A549 (cell line): ENCODE results near the gene MLPH. TPM values are rescaled to one million over a fixed set of nuclear protein-coding genes. Genes with fewer than 3 reads are reported as not detected.

Experiments
- ATAC-seq, 2 experiments: fragments of 200-7000 bp in 1 of 2; fragments of >200 bp in 1 of 2; cut with Nextera tagmentation in 1 of 2; cut with Tn5 transposase in 1 of 2; 3 replicates each; pipeline versions ENCODE4 v1.8.0 to v1.9.1; 2018 to 2020; ENCODE audit warnings: mild to moderate bottlenecking in 1 of 2, moderate library complexity in 1 of 2
- CTCF ChIA-PET: fragments of 300-600 bp; sonication (Branson Sonifier 250); formaldehyde crosslinking; extraction: SDS; loops from one replicate; lab custom pipeline; 2021; ENCODE audit warnings: antibody characterized with exemption, inconsistent platforms; lab: Yijun Ruan, JAX
- POLR2A ChIA-PET: fragments of 350-600 bp; formaldehyde crosslinking; extraction: SDS; loops from one replicate; lab custom pipeline; 2021; ENCODE audit warnings: antibody characterized with exemption, inconsistent platforms; lab: Yijun Ruan, JAX
- DNase-seq, 2 experiments: peaks; one replicate each; pipeline versions ENCODE4 v3.0.0 to v3.0.0-alpha.2; 2011 to 2016; ENCODE audit warnings: low read depth in 1 of 2, low spot score in 1 of 2
- FAIRE-seq: peaks from 2 replicates; lab custom pipeline; 2011; peaks lifted over from hg19 to GRCh38; lab: Jason Lieb, UNC
- H3K27ac ChIP-seq, 2 experiments: fragments of >200 bp; sonication (Bioruptor Twin); formaldehyde crosslinking; 3 replicates each; pipeline ENCODE4 v1.5.1; 2016 to 2017
- H3K4me1 ChIP-seq: fragments of >200 bp; sonication (Bioruptor Twin); formaldehyde crosslinking; 3 replicates; pipeline ENCODE4 v1.6.1; 2016
- H3K4me2 ChIP-seq: fragments of >200 bp; sonication (Bioruptor Twin); formaldehyde crosslinking; 3 replicates; pipeline ENCODE4 v1.6.1; 2016
- H3K4me3 ChIP-seq: fragments of >200 bp; sonication (Bioruptor Twin); formaldehyde crosslinking; 3 replicates; pipeline ENCODE4 v1.5.1; 2016
- H3K9me3 ChIP-seq: fragments of >200 bp; sonication (Bioruptor Twin); formaldehyde crosslinking; 3 replicates; pipeline ENCODE4 v1.6.1; 2016
- CBX2 ChIP-seq: fragments of 200-600 bp; sonication (generic); IDR thresholded peaks from 2 replicates; pipeline ENCODE4 v1.6.1; 2016; ENCODE audit warnings: low read depth, mild to moderate bottlenecking, borderline replicate concordance
- E2F6 ChIP-seq: IDR thresholded peaks from 2 replicates; pipeline ENCODE4 v1.6.1; 2012; ENCODE audit warnings: low read depth, borderline replicate concordance
- EHMT2 ChIP-seq: fragments of 200-600 bp; sonication (generic); IDR thresholded peaks from 2 replicates; pipeline ENCODE4 v1.6.1; 2016; ENCODE audit warnings: antibody characterized with exemption, low read depth, mild to moderate bottlenecking, moderate library complexity
- ESRRA ChIP-seq: fragments of 150-350 bp; IDR thresholded peaks from 2 replicates; pipeline ENCODE4 v1.6.1; 2014; ENCODE audit warnings: mild to moderate bottlenecking, low read length, borderline replicate concordance
- FOSL2 ChIP-seq, 2 experiments: fragments of 450-650 bp in 1 of 2; fragments of >200 bp in 1 of 2; sonication (Bioruptor Twin) in 1 of 2; formaldehyde crosslinking; IDR thresholded peaks; 2 replicates each; pipeline versions ENCODE4 v1.5.0 to v1.6.1; 2016 to 2020; ENCODE audit warnings: mild to moderate bottlenecking in 1 of 2, moderate library complexity in 1 of 2
- FOXS1 ChIP-seq: fragments of 250-450 bp; sonication (Bioruptor Pico); IDR thresholded peaks from 2 replicates; pipeline ENCODE4 v1.5.0; 2020; ENCODE audit warnings: mild to moderate bottlenecking, moderate library complexity
- GATA3 ChIP-seq: IDR thresholded peaks from 2 replicates; pipeline ENCODE4 v1.6.1; 2012; ENCODE audit warnings: borderline replicate concordance
- HOXA7 ChIP-seq: fragments of 250-450 bp; sonication (Bioruptor Pico); IDR thresholded peaks from 2 replicates; pipeline ENCODE4 v1.5.0; 2020; ENCODE audit warnings: mild to moderate bottlenecking, moderate library complexity
- HOXB13 ChIP-seq: fragments of 250-450 bp; sonication (Bioruptor Pico); IDR thresholded peaks from 2 replicates; pipeline ENCODE4 v1.5.0; 2020; ENCODE audit warnings: low read depth, mild to moderate bottlenecking, moderate library complexity
- KDM5A ChIP-seq: fragments of 200-600 bp; sonication (generic); IDR thresholded peaks from 2 replicates; pipeline ENCODE4 v1.6.1; 2016; ENCODE audit warnings: antibody characterized with exemption, mild to moderate bottlenecking
- MAZ ChIP-seq: fragments of 150-350 bp; IDR thresholded peaks from 2 replicates; pipeline ENCODE4 v1.6.1; 2014; ENCODE audit warnings: antibody characterized with exemption, low read depth, low read length, borderline replicate concordance
- MYC ChIP-seq: IDR thresholded peaks from 2 replicates; pipeline ENCODE4 v1.6.1; 2012; ENCODE audit warnings: mild to moderate bottlenecking, inconsistent platforms, low read length, improper control_type of control experiment, borderline replicate concordance
- NR3C1 ChIP-seq: fragments of >200 bp; sonication (Bioruptor Twin); formaldehyde crosslinking; IDR thresholded peaks from 3 replicates; pipeline ENCODE4 v1.6.1; 2017
- PBX3 ChIP-seq: IDR thresholded peaks from 2 replicates; pipeline ENCODE4 v1.6.1; 2012
- PHF8 ChIP-seq: fragments of 200-600 bp; sonication (generic); IDR thresholded peaks from 2 replicates; pipeline ENCODE4 v1.6.1; 2016; ENCODE audit warnings: low read depth, mild to moderate bottlenecking, antibody characterized with exemption, moderate library complexity, borderline replicate concordance
- RAD21 ChIP-seq, 2 experiments: fragments of >200 bp in 1 of 2; sonication (Bioruptor Twin) in 1 of 2; formaldehyde crosslinking in 1 of 2; IDR thresholded peaks in 1 of 2; conservative IDR thresholded peaks in 1 of 2; 2 replicates in 1 of 2; 3 replicates in 1 of 2; pipeline ENCODE4 v1.6.1; 2012 to 2018; ENCODE audit warnings: inconsistent platforms in 1 of 2
- RARB ChIP-seq: fragments of 250-450 bp; sonication (Bioruptor Pico); IDR thresholded peaks from 2 replicates; pipeline ENCODE4 v1.8.0; 2021; ENCODE audit warnings: mild to moderate bottlenecking, moderate library complexity
- REST ChIP-seq: fragments of 200-600 bp; sonication (generic); IDR thresholded peaks from 2 replicates; pipeline ENCODE4 v1.6.1; 2016; ENCODE audit warnings: antibody characterized with exemption, mild to moderate bottlenecking, moderate library complexity
- RFX5 ChIP-seq: fragments of 450-650 bp; IDR thresholded peaks from 2 replicates; pipeline ENCODE4 v1.7.1; 2014; ENCODE audit warnings: antibody characterized with exemption, mild to moderate bottlenecking, moderate library complexity
- SMC3 ChIP-seq: fragments of >200 bp; sonication (Bioruptor Twin); formaldehyde crosslinking; IDR thresholded peaks from 3 replicates; pipeline ENCODE4 v1.6.1; 2018; ENCODE audit warnings: inconsistent platforms
- SREBF2 ChIP-seq: fragments of 450-650 bp; IDR thresholded peaks from 2 replicates; pipeline ENCODE4 v1.6.1; 2014; ENCODE audit warnings: mild to moderate bottlenecking, moderate library complexity
- TFCP2L1 ChIP-seq: fragments of 250-450 bp; sonication (Bioruptor Pico); IDR thresholded peaks from 2 replicates; pipeline ENCODE4 v1.5.0; 2021; ENCODE audit warnings: mild to moderate bottlenecking
- TP53 ChIP-seq: fragments of 250-450 bp; sonication (Bioruptor Pico); IDR thresholded peaks from 2 replicates; pipeline ENCODE4 v1.5.0; 2021; ENCODE audit warnings: mild to moderate bottlenecking, moderate library complexity
- WGBS: methylation state at CpG from one replicate; pipeline ENCODE4 v1.1.6; 2017; ENCODE audit errors: missing lambda C conversion rate; 5-methylcytosine and 5-hydroxymethylcytosine counted together
- polyA plus RNA-seq, 4 experiments: library from polyadenylated mRNA; depleted of rRNA in 3 of 4; stranded (reverse); fragments of >200 nt; fragmentation: RNase III in 1 of 4; extraction: RNeasy Plus Mini Kit Qiagen cat#74134 plus additional on column Dnase treatment in 1 of 4; gene quantifications; 2 replicates in 3 of 4; 3 replicates in 1 of 4; pipeline ENCODE4 v1.2.3, GENCODE V29; 2011 to 2017
- TF ChIP-seq, protein P1 (sequence below): fragments of 450-650 bp; IDR thresholded peaks from 2 replicates; pipeline ENCODE4 v1.6.1; 2014; ENCODE audit warnings: antibody characterized with exemption

MLPH gene
- polyA plus RNA-seq, 2 of the 4 experiments (the other 2 are of a cell fraction) = 218 to 350 TPM

DNA sequence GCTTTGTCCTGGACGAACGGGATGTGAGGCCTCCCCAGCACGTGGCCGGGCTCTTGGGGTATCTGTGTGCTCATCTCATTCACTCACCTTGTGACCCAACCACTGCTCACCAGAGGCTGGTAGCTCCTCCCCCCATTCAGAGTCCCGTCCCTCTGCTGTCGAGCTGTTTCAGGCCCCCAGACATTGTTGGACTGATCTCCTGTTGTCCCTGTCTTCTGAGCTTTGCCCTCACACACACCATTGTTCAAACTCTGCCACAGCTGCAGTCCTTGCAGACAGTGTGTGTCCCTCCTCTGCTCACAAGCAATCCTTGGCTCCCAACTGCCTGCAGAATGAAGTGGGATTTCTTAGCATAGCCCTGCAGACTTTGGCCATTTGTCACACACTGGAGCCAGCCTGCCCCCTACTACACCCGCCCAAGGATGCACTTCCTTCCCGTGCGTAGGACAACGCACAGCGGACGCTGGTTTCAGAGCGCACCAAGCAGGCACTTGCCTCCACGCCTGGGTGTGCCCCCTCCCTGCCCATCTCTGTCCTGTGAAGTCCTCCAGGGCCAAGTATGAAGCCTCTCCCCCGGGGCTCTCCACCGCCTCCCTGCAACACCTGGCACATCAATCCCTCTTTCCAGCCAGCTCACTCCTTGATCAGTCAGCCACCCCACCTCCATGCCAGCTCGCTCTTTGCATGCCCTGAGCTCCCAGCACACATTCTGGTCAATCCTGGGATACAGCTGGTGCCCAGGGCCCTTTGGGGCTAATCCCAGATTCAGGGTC is 62.8 kb downstream of the MLPH start:
- no peak overlapping the region for H3K4me2 ChIP-seq
- DNase-seq (no peak), FAIRE-seq (no peak)
- H3K27ac ChIP-seq = no peak overlapping the region
- WGBS = 91% methylated on average over 17 of the region's 17 CpGs
- no peak overlapping the region for H3K4me3 ChIP-seq
- H3K4me1 ChIP-seq = no peaks in the 10 kb centered on the region
- TF ChIP-seq REST = no peak
- TF ChIP-seq, all 56 proteins: peak for 0
- ChIA-PET CTCF (interaction anchor here (1.2 to 3.0 kb wide), 8 partner anchors 9 to 79 kb away, joined by 3 to 18 read pairs (median 5); no protein-coding TSS in a partner anchor), POLR2A (no interaction called here)
- peak in 1 of 2 experiments; percentile 18; a peak in 2 of 6 replicates for ATAC-seq
- H3K9me3 ChIP-seq = peaks cover 13% of the 10 kb centered on the region

DNA sequence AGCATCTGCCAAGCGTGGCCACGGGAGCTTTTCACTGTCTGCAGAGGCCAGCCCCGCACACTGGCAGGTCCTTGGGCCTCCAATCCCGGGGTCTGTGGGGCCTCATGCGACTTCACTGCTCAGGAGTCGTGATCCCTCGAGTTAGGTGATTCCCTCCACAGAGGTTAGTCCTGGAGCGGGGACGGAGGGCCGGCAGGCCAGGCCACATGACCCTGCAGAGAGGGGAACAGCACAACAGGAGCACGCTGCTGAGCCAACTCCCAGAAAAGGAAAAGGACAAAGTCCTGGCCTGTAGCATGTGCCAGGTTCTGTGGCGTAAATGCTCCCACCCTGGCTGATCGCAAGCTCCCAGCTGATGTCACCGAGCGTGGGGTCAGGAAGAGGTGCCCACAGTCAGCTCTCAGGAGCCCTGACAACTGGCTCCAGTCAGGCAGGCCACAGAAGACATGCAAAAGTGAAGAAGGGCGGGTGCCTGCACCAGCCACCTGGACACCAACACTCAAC is 64.1 kb downstream of the MLPH start:
- TF ChIP-seq MYC (no peak), SREBF2 (no peak), RAD21 (conservative IDR thresholded peaks at IDR 0.05 in 1 of 2, IDR thresholded peaks at IDR 0.05 in 1 of 2) (no peak), ESRRA (no peak), GATA3 (no peak), RARB (CRISPR knock-in tag) (no peak), FOXS1 (CRISPR knock-in tag) (no peak), KDM5A (no peak), TFCP2L1 (CRISPR knock-in tag) (no peak), PHF8 (no peak), EHMT2 (no peak), PBX3 (no peak), HOXB13 (no peak)
- Histone ChIP-seq H3K4me2 (no peak overlapping the region), H3K4me1 (no peaks in the 10 kb centered on the region), H3K9me3 (peaks cover 24% of the 10 kb centered on the region), H3K27ac (no peak overlapping the region), H3K4me3 (no peak overlapping the region)
- no peak for DNase-seq
- POLR2A ChIA-PET = no interaction called here
- no peak; a peak in 1 of 6 replicates for ATAC-seq
- no peak for FAIRE-seq
- 95% methylated on average over 16 of the region's 16 CpGs for WGBS
- CTCF ChIA-PET = interaction anchor here (1.6 to 3.0 kb wide), 6 partner anchors 10 to 80 kb away, joined by 4 to 13 read pairs (median 7); no protein-coding TSS in a partner anchor

GRCh38 chr2:237552908-237553307 is 65.9 kb downstream of the MLPH start:
- no peak for TF ChIP-seq MAZ
- no peak for TF ChIP-seq NR3C1
- no peak for TF ChIP-seq SMC3
- no peak for TF ChIP-seq RARB (CRISPR knock-in tag)
- TF ChIP-seq RFX5 = no peak
- TF ChIP-seq, protein P1, sequence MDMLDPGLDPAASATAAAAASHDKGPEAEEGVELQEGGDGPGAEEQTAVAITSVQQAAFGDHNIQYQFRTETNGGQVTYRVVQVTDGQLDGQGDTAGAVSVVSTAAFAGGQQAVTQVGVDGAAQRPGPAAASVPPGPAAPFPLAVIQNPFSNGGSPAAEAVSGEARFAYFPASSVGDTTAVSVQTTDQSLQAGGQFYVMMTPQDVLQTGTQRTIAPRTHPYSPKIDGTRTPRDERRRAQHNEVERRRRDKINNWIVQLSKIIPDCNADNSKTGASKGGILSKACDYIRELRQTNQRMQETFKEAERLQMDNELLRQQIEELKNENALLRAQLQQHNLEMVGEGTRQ = no peak
- TF ChIP-seq SREBF2 = no peak
- no peak for TF ChIP-seq HOXA7 (CRISPR knock-in tag)
- TF ChIP-seq FOSL2 (IDR thresholded peaks at IDR 0.05) = no peak
- TF ChIP-seq FOSL2 (CRISPR knock-in tag; IDR thresholded peaks at IDR 0.05) = no peak
- no peak for TF ChIP-seq MYC
- TF ChIP-seq CBX2 = no peak
- TF ChIP-seq RAD21 (conservative IDR thresholded peaks at IDR 0.05 in 1 of 2, IDR thresholded peaks at IDR 0.05 in 1 of 2) = no peak
- no peak for TF ChIP-seq PHF8
- TF ChIP-seq TP53 (CRISPR knock-in tag) = no peak
- no peak for TF ChIP-seq E2F6
- TF ChIP-seq KDM5A = no peak
- Histone ChIP-seq H3K27ac (no peak overlapping the region), H3K4me2 (no peak overlapping the region), H3K9me3 (peaks cover 24% of the 10 kb centered on the region), H3K4me1 (no peaks in the 10 kb centered on the region), H3K4me3 (no peak overlapping the region)
- DNase-seq (no peak), ATAC-seq (no peak), FAIRE-seq (no peak)
- POLR2A ChIA-PET = no interaction called here
- WGBS = 96% methylated on average over 6 of the region's 6 CpGs
- CTCF ChIA-PET = interaction anchor here (1.0 to 1.7 kb wide), 3 partner anchors 14 to 40 kb away, joined by 3 to 8 read pairs (median 7); partner anchors contain the start of gene PRLH
